CD14-positive monocyte (primary cell): ENCODE measurements around the gene STK32B. TPM values are rescaled to one million over a fixed set of nuclear protein-coding genes. Genes with fewer than 3 reads are reported as not detected.

Experiments
- DNase-seq, 3 donors: peaks; one replicate each; pipeline ENCODE4 v3.0.0-alpha.2; 2011 to 2022
- H2AFZ ChIP-seq: 2 replicates; pipeline ENCODE4 v1.6.0; 2012; ENCODE audit warnings: mild to moderate bottlenecking, low read depth, low read length, inconsistent platforms; ENCODE audit not compliant: insufficient read depth, poor library complexity, severe bottlenecking
- H3K27ac ChIP-seq, 2 donors: 1 replicate in 1 of 2; 2 replicates in 1 of 2; pipeline ENCODE4 v1.5.1; 2012 to 2013; ENCODE audit warnings: low read length in 2 of 2, control low read depth in 1 of 2, inconsistent platforms in 1 of 2, low read depth in 1 of 2, mild to moderate bottlenecking in 1 of 2
- H3K27me3 ChIP-seq, 2 donors: one replicate each; pipeline versions ENCODE4 v1.6.0 to v1.6.1; 2011 to 2013; ENCODE audit warnings: low read length in 2 of 2; ENCODE audit not compliant: control insufficient read depth in 2 of 2, insufficient read depth in 2 of 2
- H3K36me3 ChIP-seq, 2 donors: replicated peaks in 1 of 2; 1 replicate in 1 of 2; 2 replicates in 1 of 2; pipeline versions ENCODE4 v1.5.1 to v1.6.1; 2012 to 2013; ENCODE audit warnings: low read length in 2 of 2, control low read depth in 1 of 2, inconsistent platforms in 1 of 2, mild to moderate bottlenecking in 1 of 2; ENCODE audit not compliant: insufficient read depth in 2 of 2, control insufficient read depth in 1 of 2
- H3K4me1 ChIP-seq, 2 donors: 1 replicate in 1 of 2; 2 replicates in 1 of 2; pipeline versions ENCODE4 v1.5.1 to v1.6.1; 2012 to 2013; ENCODE audit warnings: low read length in 2 of 2, control low read depth in 1 of 2, inconsistent platforms in 1 of 2, mild to moderate bottlenecking in 1 of 2, moderate library complexity in 1 of 2; ENCODE audit not compliant: insufficient read depth in 2 of 2, control insufficient read depth in 1 of 2
- H3K4me2 ChIP-seq: replicated peaks from 2 replicates; pipeline ENCODE3; 2012; ENCODE audit warnings: low read length, moderate library complexity, mild to moderate bottlenecking; ENCODE audit not compliant: poor library complexity, severe bottlenecking; ENCODE audit errors: extremely low read depth
- H3K4me3 ChIP-seq, 3 experiments: fragments of 200-600 bp in 1 of 3; sonication (generic) in 1 of 3; replicated peaks in 1 of 3; 1 replicate in 2 of 3; 2 replicates in 1 of 3; pipeline ENCODE4 v1.5.1; 2011 to 2013; ENCODE audit warnings: low read length in 3 of 3, mild to moderate bottlenecking in 3 of 3, control low read depth in 2 of 3, low read depth in 2 of 3, inconsistent platforms in 1 of 3, moderate library complexity in 1 of 3
- H3K79me2 ChIP-seq: 2 replicates; pipeline ENCODE4 v1.6.0; 2012; ENCODE audit warnings: mild to moderate bottlenecking, control low read depth, inconsistent platforms, low read length, moderate library complexity; ENCODE audit not compliant: insufficient read depth
- H3K9ac ChIP-seq: 2 replicates; pipeline ENCODE4 v1.6.0; 2017; ENCODE audit warnings: low read length, mild to moderate bottlenecking; ENCODE audit not compliant: insufficient read depth, poor library complexity, severe bottlenecking
- H3K9me3 ChIP-seq, 2 donors: replicated peaks in 1 of 2; 1 replicate in 1 of 2; 2 replicates in 1 of 2; pipeline versions ENCODE4 v1.5.1 to v1.6.1; 2012 to 2013; ENCODE audit warnings: low read length in 2 of 2, control low read depth in 1 of 2; ENCODE audit not compliant: control insufficient read depth in 1 of 2, insufficient read depth in 1 of 2
- H4K20me1 ChIP-seq: 2 replicates; pipeline ENCODE4 v1.6.0; 2012; ENCODE audit warnings: mild to moderate bottlenecking, low read length, control low read depth, moderate library complexity; ENCODE audit not compliant: insufficient read depth
- H3K27ac Mint-ChIP-seq, 7 donors: one replicate each; pipeline ENCODE4 v1.8.0; 2020; ENCODE audit warnings: mild to moderate bottlenecking in 7 of 7, mixed read lengths in 7 of 7, moderate library complexity in 6 of 7, inconsistent platforms in 2 of 7
- H3K27me3 Mint-ChIP-seq, 3 donors: one replicate each; pipeline ENCODE4 v1.8.0; 2021 to 2022; ENCODE audit warnings: low read depth in 3 of 3, mild to moderate bottlenecking in 3 of 3, mixed read lengths in 3 of 3, moderate library complexity in 3 of 3, inconsistent platforms in 1 of 3
- H3K36me3 Mint-ChIP-seq, 2 donors: one replicate each; pipeline ENCODE4 v1.8.0; 2020; ENCODE audit warnings: mixed read lengths in 2 of 2, inconsistent platforms in 1 of 2, mild to moderate bottlenecking in 1 of 2
- H3K4me1 Mint-ChIP-seq: one replicate; pipeline ENCODE4 v1.8.0; 2020; ENCODE audit warnings: mild to moderate bottlenecking, mixed read lengths
- H3K4me3 Mint-ChIP-seq, 2 donors: one replicate each; pipeline ENCODE4 v1.8.0; 2020; ENCODE audit warnings: mild to moderate bottlenecking in 2 of 2, mixed read lengths in 2 of 2, moderate library complexity in 1 of 2
- H3K9me3 Mint-ChIP-seq, 7 donors: one replicate each; pipeline ENCODE4 v1.8.0; 2020 to 2022; ENCODE audit warnings: mixed read lengths in 7 of 7, mild to moderate bottlenecking in 6 of 7, moderate library complexity in 6 of 7, inconsistent platforms in 2 of 7
- WGBS: methylation state at CpG from one replicate; pipeline ENCODE4 v1.1.5; 2013; ENCODE audit warnings: missing lambda C conversion rate; ENCODE audit not compliant: insufficient coverage; 5-methylcytosine and 5-hydroxymethylcytosine counted together
- intact Hi-C, 2 donors: fragments of 100-400 bp; cut with micrococcal nuclease; formaldehyde crosslinking; loops; one replicate each; pipeline versions ENCODE4 v1.15.0 to v1.15.1; 2023
- polyA plus RNA-seq, 3 donors: library from polyadenylated mRNA; depleted of rRNA in 1 of 3; unstranded in 2 of 3; stranded (reverse) in 1 of 3; fragments of 300-500 nt in 2 of 3; fragments of >200 nt in 1 of 3; fragmentation: Illumina TruSeq in 2 of 3; gene quantifications; 1 replicate in 2 of 3; 2 replicates in 1 of 3; pipeline ENCODE4 v1.2.3, GENCODE V29; 2012 to 2021
- TF ChIP-seq, protein P1 (sequence below): fragments of 200-600 bp; IDR thresholded peaks from one replicate; pipeline ENCODE4 v1.8.0; 2022; ENCODE audit warnings: antibody characterized with exemption, mild to moderate bottlenecking

STK32B gene
- polyA plus RNA-seq, 3 donors: 0.61 to 1.7 (median 0.75) TPM

DNA sequence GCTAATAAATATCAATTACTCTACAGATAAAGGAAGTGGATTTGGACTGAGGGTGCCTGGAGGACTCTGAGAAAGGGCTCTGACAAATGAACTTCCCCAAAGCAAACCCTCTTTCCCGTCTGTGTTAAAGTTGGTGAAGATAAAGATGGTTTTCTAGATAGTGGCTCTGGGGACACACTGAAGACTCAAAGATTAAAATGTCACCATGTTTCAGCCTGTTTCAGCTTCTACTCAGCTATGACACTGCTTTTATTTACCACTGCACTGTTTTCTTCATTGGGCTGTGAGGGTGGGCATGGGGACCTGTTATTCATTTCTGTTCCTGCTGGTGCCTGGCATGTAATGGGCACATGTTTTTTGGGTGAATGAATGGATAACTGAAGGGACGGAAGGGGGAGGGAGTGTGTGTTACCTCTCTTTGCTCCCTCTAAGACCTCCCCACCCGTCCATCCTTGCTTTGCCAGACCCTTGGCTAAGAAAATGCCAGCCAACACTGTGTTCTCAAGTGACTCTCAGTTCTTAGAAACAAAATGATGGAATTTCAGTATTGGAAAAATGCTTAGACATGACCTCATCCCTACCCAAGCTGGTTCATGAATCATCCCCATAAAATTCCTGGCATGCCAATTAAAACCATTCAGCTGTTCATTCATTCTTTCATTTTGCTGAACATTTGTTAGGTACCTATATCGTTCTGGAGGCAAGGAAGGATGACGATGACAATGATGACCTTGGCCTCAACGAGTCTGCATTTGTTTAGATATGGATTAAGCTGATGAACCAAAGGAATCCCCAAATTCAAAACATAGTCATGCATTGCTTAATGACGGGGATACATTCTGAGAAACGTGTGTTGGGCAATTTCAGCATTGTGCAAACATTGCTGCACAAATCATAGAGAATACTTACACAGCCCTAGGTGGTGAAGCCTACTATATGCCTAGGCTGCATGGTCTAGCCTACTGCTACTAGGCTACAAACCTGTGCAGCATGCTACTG, 13.4 kb upstream of the STK32B start:
- no peak overlapping the region for H2AFZ ChIP-seq
- peaks cover 86 to 89% of the 10 kb centered on the region in 2 donors for H3K4me1 ChIP-seq
- no peaks in the 10 kb centered on the region for H3K9me3 ChIP-seq
- WGBS: no CpG with 5 or more reads among the region's 8 CpGs
- peak; percentile 78 to 91 (median 88) for DNase-seq
- no peaks in the 10 kb centered on the region for H3K27me3 ChIP-seq
- Mint-ChIP-seq H3K36me3 (peaks cover 6 to 11% of the 10 kb centered on the region in 2 donors), H3K27me3 (no peaks in the 10 kb centered on the region), H3K27ac (peak overlapping the region; percentile 83 to 95 (median 89)), H3K4me3 (peak overlapping the region in 1 of 2 donors; percentile 51), H3K9me3 (no peaks in the 10 kb centered on the region), H3K4me1 (peaks cover 84% of the 10 kb centered on the region)
- intact Hi-C loops: no loop called here
- peak overlapping the region in 1 of 3 experiments; percentile 47 for H3K4me3 ChIP-seq
- H4K20me1 ChIP-seq: no peaks in the 10 kb centered on the region
- peaks cover 4% of the 10 kb centered on the region for H3K79me2 ChIP-seq
- H3K36me3 ChIP-seq: no peaks in the 10 kb centered on the region
- TF ChIP-seq, protein P1, sequence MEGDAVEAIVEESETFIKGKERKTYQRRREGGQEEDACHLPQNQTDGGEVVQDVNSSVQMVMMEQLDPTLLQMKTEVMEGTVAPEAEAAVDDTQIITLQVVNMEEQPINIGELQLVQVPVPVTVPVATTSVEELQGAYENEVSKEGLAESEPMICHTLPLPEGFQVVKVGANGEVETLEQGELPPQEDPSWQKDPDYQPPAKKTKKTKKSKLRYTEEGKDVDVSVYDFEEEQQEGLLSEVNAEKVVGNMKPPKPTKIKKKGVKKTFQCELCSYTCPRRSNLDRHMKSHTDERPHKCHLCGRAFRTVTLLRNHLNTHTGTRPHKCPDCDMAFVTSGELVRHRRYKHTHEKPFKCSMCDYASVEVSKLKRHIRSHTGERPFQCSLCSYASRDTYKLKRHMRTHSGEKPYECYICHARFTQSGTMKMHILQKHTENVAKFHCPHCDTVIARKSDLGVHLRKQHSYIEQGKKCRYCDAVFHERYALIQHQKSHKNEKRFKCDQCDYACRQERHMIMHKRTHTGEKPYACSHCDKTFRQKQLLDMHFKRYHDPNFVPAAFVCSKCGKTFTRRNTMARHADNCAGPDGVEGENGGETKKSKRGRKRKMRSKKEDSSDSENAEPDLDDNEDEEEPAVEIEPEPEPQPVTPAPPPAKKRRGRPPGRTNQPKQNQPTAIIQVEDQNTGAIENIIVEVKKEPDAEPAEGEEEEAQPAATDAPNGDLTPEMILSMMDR: no peak
- no peak overlapping the region for H3K9ac ChIP-seq
- H3K27ac ChIP-seq: peak overlapping the region; percentile 37 to 88
- H3K4me2 ChIP-seq: peak overlapping the region; percentile 59

DNA sequence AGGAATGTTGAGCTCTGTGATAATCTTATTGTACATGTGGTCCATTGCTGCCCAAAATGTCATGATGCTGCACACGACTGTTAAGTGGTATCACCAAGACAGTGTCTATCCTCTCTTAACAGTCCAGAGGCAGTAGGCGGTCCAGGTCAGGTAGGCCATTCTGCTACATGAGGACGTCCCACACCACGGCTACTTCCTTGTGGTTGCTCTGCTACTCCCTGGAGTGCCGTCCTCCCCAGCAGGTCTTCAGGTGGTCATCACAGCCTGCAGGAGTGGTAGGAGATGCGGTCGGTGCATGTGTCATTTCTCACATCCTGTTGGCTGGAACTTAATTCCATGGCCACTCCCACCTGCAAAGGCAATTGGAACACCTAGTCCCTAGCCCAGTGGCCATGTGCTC, 11.5 kb upstream of the STK32B start:
- H3K27ac ChIP-seq: peak overlapping the region in 1 of 2 donors; percentile 50
- no peak overlapping the region for H3K4me2 ChIP-seq
- intact Hi-C loops: no loop called here
- no peaks in the 10 kb centered on the region for H3K36me3 ChIP-seq
- no peak overlapping the region for H3K4me3 ChIP-seq
- H3K9ac ChIP-seq: no peak overlapping the region
- Mint-ChIP-seq H3K36me3 (peaks cover 6 to 11% of the 10 kb centered on the region in 2 donors), H3K27ac (peak overlapping the region in 3 of 7 donors; percentile 7 to 87 (median 63)), H3K4me3 (no peak overlapping the region), H3K4me1 (peaks cover 83% of the 10 kb centered on the region), H3K9me3 (peaks cover 0 to 4% (median 0%) of the 10 kb centered on the region in 7 donors), H3K27me3 (no peaks in the 10 kb centered on the region)
- H4K20me1 ChIP-seq: no peaks in the 10 kb centered on the region
- peaks cover 19% of the 10 kb centered on the region for H3K79me2 ChIP-seq
- H3K4me1 ChIP-seq: peaks cover 84 to 85% of the 10 kb centered on the region in 2 donors
- no peak overlapping the region for H2AFZ ChIP-seq
- H3K9me3 ChIP-seq: no peaks in the 10 kb centered on the region
- WGBS: 92% methylated on average over 2 of the region's 7 CpGs
- no peaks in the 10 kb centered on the region for H3K27me3 ChIP-seq
- TF ChIP-seq, protein P1: no peak
- DNase-seq: no peak
